ENCODE measurements around the gene KDM2B.

KDM2B gene

DNA sequence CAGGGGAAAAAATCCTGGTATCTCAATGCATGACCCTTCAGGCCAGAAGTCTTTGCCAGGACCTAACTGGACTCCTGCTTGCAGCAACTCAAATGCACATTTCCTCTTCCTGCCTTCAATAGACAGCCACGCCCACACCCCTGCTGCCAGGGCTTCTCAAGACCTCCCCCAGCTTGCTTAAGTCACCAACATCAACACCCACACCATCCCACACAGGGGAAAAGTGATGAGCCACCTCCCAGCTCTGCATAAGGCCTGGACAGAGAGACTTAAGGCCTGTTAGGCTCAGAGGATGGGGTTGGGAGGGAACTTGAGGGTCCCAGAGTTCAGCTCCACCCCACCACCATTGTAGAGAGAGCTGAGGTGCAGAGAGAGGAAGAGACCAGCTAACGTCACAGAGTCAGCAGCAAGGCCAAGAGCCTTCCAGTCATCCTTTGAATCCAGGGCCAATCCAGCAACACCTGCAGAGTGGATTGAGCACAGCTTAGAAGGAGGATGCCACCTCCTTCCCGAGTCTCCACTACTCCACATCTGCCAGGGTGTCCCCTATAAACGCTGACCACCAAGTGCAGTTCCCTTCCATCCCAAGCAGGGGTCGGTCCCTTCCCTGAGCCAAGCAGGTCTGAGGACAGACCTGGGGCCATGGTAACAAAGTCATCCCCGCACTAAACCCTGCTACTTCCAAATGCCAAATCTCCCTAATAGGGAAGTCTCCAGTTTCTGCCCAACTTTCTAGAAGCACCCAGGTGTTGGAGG, 50.0 kb downstream of the KDM2B start:
- DNase-seq (ENCODE audit: low read depth in 2 of 2), result peak; percentile 60 to 86

DNA sequence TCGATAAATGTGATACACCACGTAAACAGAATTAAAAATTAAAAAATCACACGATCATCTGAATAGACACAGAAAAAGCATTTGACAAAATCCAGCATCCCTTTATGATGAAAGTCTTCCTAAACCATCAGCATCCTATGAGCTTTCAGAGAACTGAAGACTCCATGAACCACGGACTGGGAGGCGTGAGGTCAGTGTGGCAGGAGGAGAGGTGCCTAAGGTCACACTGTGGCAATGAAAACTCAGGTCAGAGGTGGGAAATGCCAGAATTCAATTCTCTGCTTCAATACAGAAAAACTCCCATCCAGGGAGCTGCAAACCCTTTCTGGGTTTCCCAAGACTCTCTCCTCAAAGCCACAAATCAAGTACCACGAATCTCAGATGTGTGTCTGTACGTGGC, 51.6 kb downstream of the KDM2B start:
- DNase-seq (ENCODE audit: low read depth in 2 of 2), result no peak

DNA sequence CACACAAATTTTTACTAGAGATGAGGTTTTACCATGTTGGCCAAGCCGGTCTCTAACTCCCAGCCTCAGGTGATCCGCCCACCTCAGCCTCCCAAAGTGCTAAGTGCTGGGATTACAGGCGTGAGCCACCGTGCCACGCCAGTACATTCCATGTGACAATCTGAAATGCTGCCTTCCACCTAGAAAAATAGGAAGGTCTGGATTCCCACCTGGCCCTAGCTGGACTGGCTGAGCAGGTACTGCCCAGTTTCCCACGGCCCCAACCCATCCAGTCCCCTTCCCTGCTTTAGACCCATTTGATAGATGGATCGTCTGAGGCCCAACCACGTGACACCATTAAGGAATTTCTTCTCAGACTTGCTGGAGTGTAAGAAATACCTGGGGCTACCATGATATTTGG, 55.4 kb downstream of the KDM2B start:
- no peak for DNase-seq (ENCODE audit: low read depth in 2 of 2)

DNA sequence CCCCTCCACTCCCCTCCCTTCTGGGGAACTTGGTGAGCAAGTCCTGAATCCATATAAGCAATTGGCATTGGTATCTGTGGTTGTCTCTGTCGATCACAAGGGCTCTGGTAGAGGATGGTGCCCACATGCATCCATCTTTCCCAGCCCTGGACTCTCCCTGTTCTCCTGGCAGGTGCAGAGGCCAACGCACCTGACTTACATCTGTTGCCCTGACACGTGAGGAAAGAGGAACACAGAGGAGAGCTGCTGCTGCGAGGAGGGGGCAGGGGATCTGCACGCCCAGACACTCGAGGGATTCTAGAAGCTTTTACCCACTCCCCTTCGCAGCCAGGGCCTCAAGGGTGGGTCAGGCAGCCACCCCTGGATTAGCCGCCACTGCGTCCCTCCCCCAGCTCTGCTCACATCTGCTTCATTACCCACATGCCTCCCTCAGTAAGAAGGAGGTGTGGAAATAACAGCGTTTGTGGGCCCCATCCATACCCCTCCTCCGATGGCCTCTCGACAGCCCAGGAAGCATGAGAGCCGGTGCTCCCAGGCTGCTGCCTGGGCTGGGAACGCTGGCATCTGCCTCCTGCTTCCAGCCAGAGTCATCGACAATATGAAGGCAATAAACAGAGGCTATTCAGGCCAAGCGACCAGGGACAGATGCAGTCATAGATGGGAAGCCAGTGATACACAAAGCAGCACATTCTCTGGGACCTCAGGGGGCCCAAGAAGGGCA, 56.5 kb downstream of the KDM2B start:
- DNase-seq (ENCODE audit: low read depth in 2 of 2), result no peak

DNA sequence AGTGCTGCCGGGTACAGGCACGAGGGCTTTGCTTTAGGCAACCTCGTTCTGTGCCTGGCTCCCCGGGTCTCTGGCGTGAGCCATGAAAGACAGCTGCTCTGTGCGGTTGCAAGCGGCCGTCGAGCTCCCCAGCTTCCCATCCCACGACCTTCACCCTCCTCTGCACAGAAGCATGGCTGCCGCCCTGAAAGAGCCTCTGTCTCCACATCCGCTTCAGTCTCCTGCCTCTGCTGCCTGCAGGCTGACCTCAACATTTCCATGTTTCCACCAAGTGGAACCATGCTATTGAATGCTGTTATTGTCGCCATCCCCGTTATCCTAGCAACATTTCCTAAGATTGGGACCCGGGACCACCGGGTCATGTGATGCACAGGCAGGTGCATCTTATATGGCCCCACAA, 57.1 kb downstream of the KDM2B start:
- no peak for DNase-seq (ENCODE audit: low read depth in 2 of 2)

DNA sequence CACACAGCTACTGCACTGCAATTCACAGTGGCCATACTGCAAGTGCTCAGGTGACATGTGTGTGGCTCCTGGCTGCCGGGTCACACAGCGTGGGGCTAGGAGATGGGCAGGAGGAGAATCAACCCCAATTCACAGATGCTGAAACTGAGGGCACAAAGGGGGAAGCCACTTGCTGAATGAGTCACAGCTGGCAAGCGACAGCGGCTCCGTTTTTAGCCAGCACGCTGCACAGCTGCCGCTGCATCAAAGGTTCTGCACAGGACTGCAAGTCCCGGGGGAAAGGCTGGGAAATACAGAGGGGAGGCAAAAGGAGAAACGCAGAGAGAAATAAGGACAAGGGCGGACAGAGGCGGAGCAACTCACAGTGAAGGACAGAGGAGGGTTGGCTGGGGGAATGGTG, 57.9 kb downstream of the KDM2B start:
- DNase-seq (ENCODE audit: low read depth in 2 of 2), result no peak

DNA sequence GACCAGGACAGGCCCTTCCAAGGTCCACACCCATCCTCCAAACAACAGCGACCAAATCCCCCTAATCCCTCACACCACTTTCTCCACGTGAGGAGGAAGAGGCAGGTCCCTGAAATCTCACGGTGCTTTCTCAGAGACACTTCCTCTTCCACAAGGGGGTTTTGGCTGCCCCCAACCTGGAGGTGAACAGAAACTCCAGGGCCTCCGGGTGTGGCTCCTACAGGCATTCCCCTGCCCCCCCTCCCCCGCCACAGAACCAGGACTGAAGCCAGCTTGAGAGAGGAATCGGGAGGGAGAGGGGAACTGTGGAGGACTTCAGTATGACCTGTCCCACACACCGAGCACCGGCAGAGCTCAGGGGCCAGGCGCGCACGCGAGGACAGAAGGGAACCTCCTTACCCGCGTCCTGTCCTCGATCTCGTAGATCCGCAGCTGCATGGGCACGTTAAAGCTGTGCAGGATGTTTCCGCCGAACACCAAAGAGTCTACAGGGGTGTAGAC, 60.2 kb downstream of the KDM2B start:
- no peak for DNase-seq (ENCODE audit: low read depth in 2 of 2)

DNA sequence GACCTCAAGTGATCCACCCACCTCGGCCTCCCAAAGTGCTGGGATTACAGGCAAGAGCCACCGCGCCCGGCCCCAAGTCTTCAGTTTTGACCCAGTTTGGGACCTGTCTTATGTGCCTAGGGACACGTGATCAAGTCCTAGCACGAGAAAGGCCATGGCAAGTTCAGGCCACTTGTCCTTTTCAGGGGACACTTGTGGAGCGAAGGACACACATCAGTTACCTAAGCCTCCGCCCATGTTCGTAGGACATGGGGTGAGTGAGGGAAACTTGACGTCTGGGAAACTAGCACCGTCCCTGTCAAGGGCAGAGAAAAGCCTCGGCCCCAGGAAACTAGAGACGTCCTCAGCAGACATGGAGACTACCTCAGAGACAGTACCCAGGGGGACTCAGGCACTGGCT, 60.7 kb downstream of the KDM2B start:
- no peak for DNase-seq (ENCODE audit: low read depth in 2 of 2)

DNA sequence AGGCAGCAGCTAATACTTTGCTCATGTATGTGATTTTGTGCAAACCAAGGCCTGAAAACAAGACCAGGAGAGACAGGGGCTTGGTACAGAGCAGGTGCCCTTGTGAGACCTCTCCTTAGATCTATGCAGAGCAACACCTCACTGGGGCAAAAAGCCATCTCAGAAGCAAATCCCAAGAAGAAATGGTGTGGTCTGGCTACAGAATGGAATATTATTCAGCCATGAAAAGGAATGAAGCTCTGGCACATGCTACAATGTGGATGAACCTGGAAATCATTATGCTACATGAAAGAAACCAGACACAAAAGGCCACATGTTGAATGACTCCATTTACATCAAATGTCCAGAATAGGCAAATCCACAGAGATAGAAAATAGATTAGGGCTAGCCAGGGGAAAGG, 61.6 kb downstream of the KDM2B start:
- no peak for DNase-seq (ENCODE audit: low read depth in 2 of 2)

DNA sequence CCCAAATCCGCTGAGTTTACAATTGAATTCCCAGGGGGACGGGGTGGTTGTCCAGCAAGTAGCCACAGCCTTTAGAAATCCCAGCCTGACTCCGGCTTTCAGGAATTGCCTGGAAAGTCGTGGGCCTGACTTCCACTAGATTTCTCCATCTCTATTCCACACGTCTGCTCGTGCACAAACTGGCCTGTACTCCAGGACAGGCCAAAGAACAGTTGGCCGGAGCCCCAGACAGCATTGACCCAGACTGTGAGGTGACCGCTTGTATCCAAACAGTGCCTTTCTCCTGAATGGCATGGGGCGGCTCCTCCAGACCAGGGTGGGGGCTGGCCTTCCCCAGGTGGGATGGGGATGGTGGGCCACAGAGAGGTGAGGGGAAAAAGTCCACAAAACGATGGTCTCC, 62.2 kb downstream of the KDM2B start:
- DNase-seq (ENCODE audit: low read depth in 2 of 2), result no peak

DNA sequence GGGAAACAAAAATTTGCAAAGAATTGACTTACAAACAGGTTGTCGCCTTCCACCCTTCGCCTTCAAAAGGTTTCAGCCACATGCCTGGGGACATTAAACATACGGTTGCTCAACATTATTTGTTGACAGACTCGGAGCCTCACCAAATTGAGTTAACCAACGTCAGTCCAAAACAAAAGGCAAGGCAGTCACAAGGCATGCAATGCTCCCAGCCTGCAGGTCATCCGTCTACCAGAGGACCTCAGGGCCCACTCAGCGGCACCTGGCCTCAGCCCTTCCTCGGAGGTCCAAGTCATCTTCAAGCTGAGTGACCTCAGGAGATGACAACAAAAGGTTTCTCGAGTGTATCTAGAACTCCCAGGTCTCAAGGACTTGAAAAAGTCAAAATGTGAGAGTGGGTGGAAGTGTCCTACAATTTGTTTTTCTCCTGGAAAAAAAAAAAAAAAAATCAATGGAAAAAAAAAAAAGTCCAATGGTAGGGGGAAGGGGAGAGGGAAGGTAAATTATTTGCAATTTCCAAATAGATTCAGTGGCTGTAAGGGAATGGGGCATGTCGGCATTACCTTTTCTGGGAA, 64.3 kb downstream of the KDM2B start:
- DNase-seq (ENCODE audit: low read depth in 2 of 2), result no peak

DNA sequence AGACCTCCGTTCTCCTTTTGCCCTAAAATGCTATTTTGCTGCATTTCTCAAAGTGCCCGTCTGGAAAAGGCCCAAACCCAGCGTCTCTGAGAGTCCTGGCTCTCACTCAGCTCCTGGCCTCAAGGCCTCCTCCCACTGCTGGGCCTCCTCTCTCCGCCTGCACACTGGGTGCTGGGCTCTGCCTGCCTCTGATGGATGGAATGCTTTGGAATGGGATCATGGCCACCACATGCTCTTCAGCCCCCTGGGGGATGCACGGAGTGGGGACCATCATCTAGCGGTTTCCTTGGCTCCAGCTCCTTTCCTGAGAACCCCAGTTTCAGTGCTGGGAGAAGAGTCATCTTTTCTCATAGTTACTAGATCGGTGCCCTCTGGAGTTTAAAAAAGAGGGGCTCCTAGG, 65.2 kb downstream of the KDM2B start:
- DNase-seq (ENCODE audit: low read depth in 2 of 2), result no peak

DNA sequence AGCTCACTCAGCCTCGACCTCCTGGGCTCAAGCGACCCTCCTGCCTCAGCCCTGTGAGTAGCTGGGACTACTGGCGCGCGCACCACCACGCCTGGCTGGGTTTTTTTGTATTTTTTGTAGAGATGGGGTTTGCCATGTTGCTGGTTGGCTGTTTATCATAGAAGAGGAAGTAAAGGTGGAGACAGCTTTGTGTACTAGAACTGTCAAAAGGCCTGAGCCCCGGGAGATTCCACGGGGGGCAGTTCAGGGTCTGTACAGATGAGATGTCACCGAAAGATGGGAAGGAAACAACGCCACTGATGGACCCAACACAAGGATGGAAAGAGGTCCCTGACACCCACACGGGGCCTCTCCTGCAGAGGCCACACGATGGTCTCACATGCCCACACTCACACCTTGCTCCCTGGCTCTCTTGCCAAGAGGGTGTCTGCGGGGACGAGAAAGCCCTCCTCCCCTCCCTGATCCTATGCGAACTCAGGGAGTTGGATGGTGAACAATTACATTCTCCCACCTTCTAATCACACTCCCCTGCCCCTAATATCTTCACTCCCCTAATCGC, 66.6 kb downstream of the KDM2B start:
- DNase-seq (ENCODE audit: low read depth in 2 of 2), result no peak

DNA sequence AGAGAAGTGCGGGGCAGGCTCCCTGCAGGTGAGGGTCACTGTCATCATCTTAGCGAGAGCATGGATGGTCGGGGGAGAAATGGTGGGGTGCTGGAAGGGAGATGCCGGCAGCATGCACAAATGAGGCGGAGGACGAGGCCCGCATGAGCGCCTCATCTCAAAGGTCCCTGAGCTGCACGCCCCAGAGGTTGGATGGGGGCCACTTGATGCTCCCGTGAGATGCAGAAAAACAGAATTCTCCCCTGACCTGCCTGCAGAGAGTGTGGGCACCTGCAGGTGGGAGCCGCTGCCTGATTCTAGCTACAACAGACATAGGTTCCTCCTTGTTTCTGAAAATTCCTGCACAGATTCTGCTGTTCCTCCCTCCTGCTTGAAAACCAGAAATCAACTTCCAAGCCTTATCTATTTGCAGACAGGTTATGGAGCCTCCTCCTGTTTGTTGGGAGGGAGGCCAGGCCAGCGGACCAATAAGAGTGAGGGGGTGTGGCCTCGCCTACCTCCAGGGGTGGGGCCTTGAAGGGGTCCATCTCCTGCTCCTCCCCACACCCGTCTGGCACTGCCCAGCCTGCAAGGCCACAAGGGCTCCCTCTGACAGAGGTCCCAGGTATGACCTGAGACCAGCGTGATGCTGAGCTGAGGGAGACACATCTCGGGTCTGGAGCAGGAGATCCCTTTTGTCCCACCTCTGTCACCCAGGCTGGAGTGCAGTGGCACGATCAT, 67.2 kb downstream of the KDM2B start:
- no peak for DNase-seq (ENCODE audit: low read depth in 2 of 2)

DNA sequence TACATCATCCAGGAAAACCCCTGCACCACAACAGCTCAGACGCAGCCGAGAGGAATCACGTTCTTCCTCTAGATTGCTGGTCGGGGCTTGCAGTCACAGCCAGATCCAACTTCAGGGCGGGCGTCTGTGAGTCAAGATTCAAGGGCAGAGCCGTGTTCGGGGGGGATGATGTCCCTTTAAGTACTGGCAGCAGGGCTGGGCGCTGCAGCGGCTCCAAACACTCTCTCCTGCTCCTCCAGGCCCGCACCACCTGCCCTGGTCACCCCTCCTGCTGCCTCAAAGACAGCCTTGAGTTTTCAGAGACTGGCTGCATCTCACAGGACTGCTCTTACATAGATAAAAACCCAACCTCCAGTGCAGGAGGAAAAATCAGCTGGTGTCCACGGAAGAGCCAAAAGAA, 68.3 kb downstream of the KDM2B start:
- DNase-seq (ENCODE audit: low read depth in 2 of 2), result no peak

DNA sequence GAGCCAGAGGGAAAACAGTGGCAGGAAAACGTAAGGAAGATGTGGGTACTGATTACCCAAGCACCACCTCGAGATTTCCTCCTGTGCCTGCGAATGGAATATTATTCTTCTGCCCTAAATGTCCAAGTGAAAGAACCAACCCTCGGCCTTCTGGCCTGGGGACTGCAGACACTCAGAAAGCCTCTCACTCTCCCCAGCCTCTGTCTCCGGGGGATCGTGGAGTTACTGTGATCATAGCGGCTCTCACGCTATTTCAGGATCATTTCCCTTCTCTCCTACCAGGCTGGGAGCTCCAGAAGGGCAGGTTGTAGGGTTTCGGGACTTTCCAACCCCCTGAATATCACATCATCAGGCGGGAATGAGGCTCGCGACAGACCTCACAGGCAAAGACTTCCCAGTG, 68.9 kb downstream of the KDM2B start:
- DNase-seq (ENCODE audit: low read depth in 2 of 2), result no peak

DNA sequence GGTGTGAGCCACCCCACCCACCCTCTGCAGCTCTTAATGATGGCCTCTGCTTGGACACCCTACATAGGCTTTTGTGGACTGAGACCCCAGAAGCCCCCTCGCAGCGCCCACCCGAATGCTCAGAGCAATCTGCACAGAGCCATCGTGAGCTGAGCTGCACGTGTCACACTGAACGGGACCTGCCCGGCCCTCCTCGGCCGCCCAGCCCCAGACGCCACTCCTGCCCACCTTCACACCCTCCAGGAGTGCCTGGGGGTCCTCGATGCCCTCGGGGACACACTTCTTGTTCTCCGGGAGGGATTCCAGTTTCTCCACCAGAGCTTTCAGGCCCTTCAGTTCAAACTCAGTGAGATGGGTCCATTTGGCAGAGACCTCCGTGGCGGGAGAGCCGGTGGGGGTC, 71.5 kb downstream of the KDM2B start:
- no peak for DNase-seq (ENCODE audit: low read depth in 2 of 2)

DNA sequence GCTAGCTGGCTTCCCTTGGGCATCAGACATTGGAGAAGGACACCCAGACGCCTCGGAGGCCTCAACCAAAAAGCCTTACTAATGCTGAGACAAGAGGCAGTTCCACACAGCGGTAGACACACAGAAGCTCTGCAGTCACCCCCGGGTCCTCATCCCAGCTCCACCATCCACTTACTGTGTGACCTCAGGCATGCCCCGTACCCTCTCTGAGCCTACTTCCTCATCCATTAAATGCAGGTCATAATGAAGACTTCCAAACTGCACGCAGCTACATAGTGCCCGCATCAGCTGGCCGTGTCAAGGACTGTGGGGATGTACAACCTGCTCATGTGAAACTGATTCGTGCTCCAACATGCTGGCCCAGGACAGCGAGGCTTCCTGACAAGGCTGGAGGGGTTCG, 72.3 kb downstream of the KDM2B start:
- no peak for DNase-seq (ENCODE audit: low read depth in 2 of 2)

DNA sequence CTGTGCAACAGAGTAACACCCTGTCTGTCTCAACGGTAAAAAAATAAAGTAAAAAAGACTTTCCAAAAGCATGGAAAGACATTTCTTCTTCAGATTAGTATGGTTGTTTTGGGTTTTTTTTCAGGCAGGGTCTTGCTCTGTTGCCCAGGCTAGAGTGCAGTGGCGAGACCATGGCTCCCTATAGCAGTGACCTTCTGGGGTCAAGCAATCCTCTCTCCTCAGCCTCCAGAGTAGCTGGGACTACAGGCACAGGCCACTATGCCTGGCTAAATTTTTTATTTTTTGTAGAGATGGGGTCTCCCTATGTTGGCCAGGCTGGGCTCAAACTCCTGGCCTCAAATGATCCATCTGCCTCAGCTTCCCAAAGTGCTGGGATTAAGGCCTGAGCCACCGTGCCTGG, 72.8 kb downstream of the KDM2B start:
- DNase-seq (ENCODE audit: low read depth in 2 of 2), result no peak

DNA sequence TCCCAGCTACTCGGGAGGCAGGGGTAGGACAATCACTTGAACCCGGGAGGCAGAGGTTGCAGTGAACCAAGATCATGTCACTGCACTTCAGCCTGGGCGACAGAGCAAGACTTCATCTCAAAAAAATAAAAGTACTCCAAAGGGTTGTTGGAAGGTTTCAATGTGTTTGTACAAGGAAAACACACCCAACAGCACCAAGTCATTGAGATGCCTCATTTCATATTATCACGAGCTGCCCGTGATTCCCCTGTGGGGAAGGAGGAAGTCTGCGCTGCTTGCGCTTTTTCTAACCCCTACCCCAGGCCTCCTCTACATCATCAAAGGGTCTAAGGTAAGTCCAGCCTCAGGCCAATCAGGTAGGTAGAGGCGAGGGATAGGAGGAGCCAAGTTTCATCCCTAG, 73.6 kb downstream of the KDM2B start:
- DNase-seq (ENCODE audit: low read depth in 2 of 2), result no peak

DNA sequence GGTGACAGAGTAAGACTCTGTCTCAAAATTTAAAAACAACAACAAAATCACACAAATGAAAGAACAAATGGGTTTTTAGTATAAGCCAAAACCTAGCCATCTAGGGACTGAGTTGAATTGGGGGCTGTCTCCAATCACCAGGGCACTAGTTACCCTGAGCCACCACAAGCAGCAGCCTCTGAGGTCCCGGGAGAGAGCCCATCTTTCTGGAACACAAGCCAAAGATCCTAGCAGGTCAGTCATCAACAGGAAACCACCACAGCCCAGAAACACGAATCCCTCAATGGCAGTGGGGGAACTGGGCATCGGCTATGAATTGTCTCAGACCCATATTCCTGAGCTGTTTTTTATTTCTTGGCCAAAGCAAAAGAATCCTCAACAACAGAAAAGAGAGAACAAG, 75.3 kb downstream of the KDM2B start:
- DNase-seq (ENCODE audit: low read depth in 2 of 2), result no peak

DNA sequence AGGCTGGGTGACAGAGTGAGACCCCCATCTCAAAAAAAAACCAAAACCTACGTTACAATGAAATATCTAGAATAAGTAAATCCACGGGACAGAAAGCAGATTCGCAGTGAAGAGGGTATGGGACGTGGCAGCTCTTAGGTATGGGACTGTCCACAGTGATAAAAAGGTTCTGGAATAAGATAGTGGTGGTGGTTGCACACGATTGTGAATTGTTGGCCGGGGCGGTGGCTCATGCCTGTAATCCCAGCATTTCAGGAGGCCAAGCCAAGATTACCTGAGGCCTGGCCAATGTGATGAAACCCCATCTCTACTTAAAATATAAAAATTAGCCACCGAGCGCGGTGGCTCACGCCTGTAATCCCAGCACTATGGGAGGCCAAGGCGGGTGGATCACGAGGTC, 76.3 kb downstream of the KDM2B start:
- no peak for DNase-seq (ENCODE audit: low read depth in 2 of 2)

Data from stimulated activated CD8-positive, alpha-beta memory T cell treated with anti-CD3 and anti-CD28 coated beads, Interleukin-15, amount 100 ng/mL, for 4 hours (primary cell).